GM12878 (cell line): ENCODE data around the gene ANAPC4. TPM values are rescaled to one million over a fixed set of nuclear protein-coding genes. Genes with fewer than 3 reads are reported as not detected.

ENCODE experiments used
- ATAC-seq: fragments of 200-7000 bp; cut with Tn5 transposase; 3 replicates; pipeline ENCODE4 v1.9.1; 2020; ENCODE audit warnings: mild to moderate bottlenecking, moderate library complexity
- BruUV-seq: library from RNA; stranded (reverse); fragments of 400-500 nt; replicated peaks from 2 replicates; lab custom pipeline; 2021; lab: Mats Ljungman, UMichigan
- CTCF ChIA-PET: fragments of 300-600 bp; sonication (Branson Sonifier 250); formaldehyde crosslinking; extraction: SDS; loops from one replicate; lab custom pipeline; 2021; ENCODE audit warnings: inconsistent platforms; lab: Yijun Ruan, JAX
- POLR2A ChIA-PET: fragments of 350-600 bp; formaldehyde crosslinking; extraction: SDS; loops from one replicate; lab custom pipeline; 2021; ENCODE audit warnings: inconsistent platforms; lab: Charles Lee
- RAD21 ChIA-PET: fragments of 300-600 bp; sonication (Branson Sonifier 250); formaldehyde crosslinking; loops from one replicate; lab custom pipeline; 2023; ENCODE audit warnings: antibody characterized with exemption; ENCODE audit not compliant: unreplicated experiment; lab: Charles Lee
- SMC1A ChIA-PET: fragments of 300-600 bp; sonication (Branson Sonifier 250); formaldehyde crosslinking; loops from one replicate; lab custom pipeline; 2023; ENCODE audit not compliant: unreplicated experiment, uncharacterized antibody; lab: Charles Lee
- DNase-seq: peaks from one replicate; pipeline ENCODE4 v3.0.0-alpha.2; 2011; ENCODE audit warnings: low read depth, low spot score
- FAIRE-seq: peaks from 3 replicates; lab custom pipeline; 2011; peaks lifted over from hg19 to GRCh38; lab: Jason Lieb, UNC
- H2AFZ ChIP-seq: 2 replicates; pipeline ENCODE4 v1.6.0; 2011; ENCODE audit warnings: low read depth, low read length, control low read depth; ENCODE audit not compliant: control insufficient read depth
- H3K27ac ChIP-seq: 2 replicates; pipeline ENCODE4 v1.5.1; 2011; ENCODE audit warnings: control low read depth; ENCODE audit not compliant: control insufficient read depth, insufficient read depth
- H3K27me3 ChIP-seq, 2 experiments: replicated peaks in 1 of 2; 2 replicates each; pipeline versions ENCODE4 v1.6.0 to v1.6.1; 2011; ENCODE audit warnings: low read length in 1 of 2; ENCODE audit not compliant: control insufficient read depth in 2 of 2, insufficient read depth in 2 of 2
- H3K36me3 ChIP-seq, 2 experiments: 2 replicates each; pipeline ENCODE4 v1.5.1; 2011; ENCODE audit warnings: low read length in 1 of 2; ENCODE audit not compliant: control insufficient read depth in 2 of 2, insufficient read depth in 2 of 2
- H3K4me1 ChIP-seq: 2 replicates; pipeline ENCODE4 v1.6.1; 2011; ENCODE audit warnings: mild to moderate bottlenecking, low read length, moderate library complexity, mixed read lengths; ENCODE audit not compliant: control insufficient read depth, insufficient read depth
- H3K4me2 ChIP-seq: 2 replicates; pipeline ENCODE4 v1.6.0; 2011; ENCODE audit warnings: control low read depth; ENCODE audit not compliant: control insufficient read depth, insufficient read depth
- H3K4me3 ChIP-seq: fragments of 200-600 bp; sonication (generic); 2 replicates; pipeline ENCODE4 v1.5.1; 2016
- H3K79me2 ChIP-seq: 2 replicates; pipeline ENCODE4 v1.6.0; 2011; ENCODE audit warnings: low read length; ENCODE audit not compliant: control insufficient read depth, insufficient read depth
- H3K9ac ChIP-seq: 2 replicates; pipeline ENCODE4 v1.8.0; 2011; ENCODE audit warnings: low read length, control low read depth, mixed read lengths; ENCODE audit not compliant: control insufficient read depth, insufficient read depth
- H3K9me3 ChIP-seq: replicated peaks from 3 replicates; pipeline ENCODE4 v1.5.1; 2011; ENCODE audit warnings: mild to moderate bottlenecking, low read length; ENCODE audit not compliant: control insufficient read depth, insufficient read depth
- H4K20me1 ChIP-seq: 2 replicates; pipeline ENCODE4 v1.6.0; 2011; ENCODE audit not compliant: control insufficient read depth, insufficient read depth
- ATF2 ChIP-seq: IDR thresholded peaks from 2 replicates; pipeline ENCODE4 v1.6.1; 2012; ENCODE audit warnings: low read length, inconsistent platforms
- CHD1 ChIP-seq: IDR thresholded peaks from 2 replicates; pipeline ENCODE4 v1.6.1; 2012; ENCODE audit warnings: low read depth, low read length, improper control_type of control experiment
- CHD4 ChIP-seq: fragments of 200-600 bp; sonication (generic); IDR thresholded peaks from 2 replicates; pipeline ENCODE4 v1.6.1; 2016; ENCODE audit warnings: mild to moderate bottlenecking
- CREB1 ChIP-seq: IDR thresholded peaks from 2 replicates; pipeline ENCODE4 v1.6.1; 2012; ENCODE audit warnings: low read depth, mild to moderate bottlenecking, inconsistent platforms
- ETV6 ChIP-seq, 2 experiments: fragments of 450-650 bp in 1 of 2; IDR thresholded peaks in 1 of 2; conservative IDR thresholded peaks in 1 of 2; 2 replicates each; pipeline ENCODE4 v1.6.1; 2014; ENCODE audit warnings: antibody characterized with exemption in 1 of 2, borderline replicate concordance in 1 of 2, low read depth in 1 of 2, mild to moderate bottlenecking in 1 of 2, moderate library complexity in 1 of 2
- FOXM1 ChIP-seq: IDR thresholded peaks from 2 replicates; pipeline ENCODE4 v1.6.1; 2012; ENCODE audit warnings: low read depth, mild to moderate bottlenecking, inconsistent platforms, low read length, moderate library complexity
- KLF5 ChIP-seq: fragments of 450-650 bp; IDR thresholded peaks from 2 replicates; pipeline ENCODE4 v1.6.1; 2014; ENCODE audit warnings: mild to moderate bottlenecking; ENCODE audit not compliant: partially characterized antibody
- MLLT1 ChIP-seq: fragments of 450-650 bp; IDR thresholded peaks from 2 replicates; pipeline ENCODE4 v1.6.1; 2016; ENCODE audit warnings: mild to moderate bottlenecking
- MTA3 ChIP-seq: IDR thresholded peaks from 2 replicates; pipeline ENCODE4 v1.6.1; 2012; ENCODE audit warnings: low read length, inconsistent platforms, borderline replicate concordance
- NR2C2 ChIP-seq: IDR thresholded peaks from 2 replicates; pipeline ENCODE4 v1.6.1; 2011; ENCODE audit warnings: borderline replicate concordance, low read depth; ENCODE audit not compliant: control insufficient read depth, insufficient read length
- RAD51 ChIP-seq: fragments of 450-650 bp; IDR thresholded peaks from 2 replicates; pipeline ENCODE4 v1.6.1; 2016; ENCODE audit warnings: moderate library complexity, mild to moderate bottlenecking, inconsistent platforms
- RBBP5 ChIP-seq: fragments of 200-600 bp; sonication (generic); conservative IDR thresholded peaks from 2 replicates; pipeline ENCODE4 v1.6.1; 2016
- SRF ChIP-seq, 2 experiments: IDR thresholded peaks; 2 replicates each; pipeline ENCODE4 v1.6.1; 2011; ENCODE audit warnings: low read depth in 2 of 2, low read length in 2 of 2, mild to moderate bottlenecking in 1 of 2, moderate library complexity in 1 of 2
- ZNF24 ChIP-seq: fragments of 450-650 bp; IDR thresholded peaks from 2 replicates; pipeline ENCODE4 v1.6.1; 2017; ENCODE audit warnings: antibody characterized with exemption, mild to moderate bottlenecking
- WGBS: methylation state at CpG from one replicate; pipeline ENCODE4 v1.1.6; 2016; ENCODE audit warnings: low lambda C conversion rate; ENCODE audit not compliant: insufficient replicate concordance, insufficient coverage; ENCODE audit errors: missing lambda C conversion rate; 5-methylcytosine and 5-hydroxymethylcytosine counted together
- in situ Hi-C: fragments of 300-500 bp; cut with MboI; formaldehyde crosslinking; loops from 9 replicates; pipeline ENCODE4 v1.14.3; 2018; ENCODE audit warnings: mixed read lengths
- intact Hi-C: fragments of 100-400 bp; cut with micrococcal nuclease; formaldehyde crosslinking; loops from one replicate; pipeline ENCODE4 v1.14.2; 2022; ENCODE audit not compliant: unreplicated experiment
- polyA plus RNA-seq, 11 experiments: library from polyadenylated mRNA; depleted of rRNA in 4 of 11; unstranded in 6 of 11; stranded (reverse) in 5 of 11; fragments of >200 nt; fragmentation: Nextera tagmentation in 4 of 11; fragmentation: Illumina TruSeq in 1 of 11; extraction: Ambion mirVana in 4 of 11; extraction: Trizol in 1 of 11; gene quantifications; 1 replicate in 1 of 11; 2 replicates in 10 of 11; pipeline versions ENCODE4 v1.2.1 to v1.2.3, GENCODE V29; 2011 to 2016; ENCODE audit warnings: inconsistent platforms in 2 of 11, missing spikeins in 2 of 11, low read depth in 1 of 11
- total RNA-seq, 4 experiments: library from RNA; depleted of rRNA in 3 of 4; stranded (reverse); fragments of >200 nt in 3 of 4; fragmentation: Illumina TruSeq in 1 of 4; extraction: Trizol in 1 of 4; gene quantifications; 2 replicates each; pipeline versions ENCODE4 v1.2.1 to v1.2.3, GENCODE V29; 2013 to 2021

The ANAPC4 gene
- total and polyA plus RNA-seq, 10 of the 15 experiments (the other 5 are each of a cell fraction or from before 2014, with no cell fraction given), result 16.3 to 50.2 (median 29.9) TPM

- Histone ChIP-seq H2AFZ (no peak overlapping the region), H4K20me1 (no peaks in the 10 kb centered on the region), H3K79me2 (no peaks in the 10 kb centered on the region), H3K27me3 (no peaks in the 10 kb centered on the region), H3K36me3 (peaks cover 0 to 35% of the 10 kb centered on the region in 2 experiments; a peak in 3 of 4 replicates), H3K27ac (no peak overlapping the region), H3K9ac (no peak overlapping the region), H3K4me2 (no peak overlapping the region), H3K4me1 (no peaks in the 10 kb centered on the region), H3K9me3 (no peaks in the 10 kb centered on the region), H3K4me3 (no peak overlapping the region)
- no peak for FAIRE-seq
- ChIA-PET RAD21 (no interaction called here), POLR2A (interaction anchor here (0.5 kb wide), 1 partner anchor 26 kb away, joined by 3 read pairs; no protein-coding TSS in a partner anchor), CTCF (interaction anchor here (1.2 kb wide), 1 partner anchor 20 kb away, joined by 3 read pairs; no protein-coding TSS in a partner anchor), SMC1A (no interaction called here)
- in situ Hi-C loops (no loop called here), intact Hi-C loops (no loop called here)
- ATAC-seq, result no peak
- no peak for TF ChIP-seq CHD4
- TF ChIP-seq ZNF24, result peak; percentile 84
- TF ChIP-seq CHD1, result no peak
- WGBS, result 99% methylated on average over 4 of the region's 4 CpGs
- no peak for DNase-seq
- no TSS peak for BruUV-seq
Measured at GRCh38 chr4:25410820-25411529, 33.9 kb downstream of the ANAPC4 start.

- Histone ChIP-seq H3K27me3 (no peaks in the 10 kb centered on the region), H3K27ac (no peak overlapping the region), H3K9ac (no peak overlapping the region), H3K4me1 (no peaks in the 10 kb centered on the region), H3K4me2 (no peak overlapping the region), H4K20me1 (no peaks in the 10 kb centered on the region), H3K4me3 (no peak overlapping the region), H2AFZ (no peak overlapping the region), H3K79me2 (no peaks in the 10 kb centered on the region), H3K36me3 (peaks cover 0 to 33% of the 10 kb centered on the region in 2 experiments; a peak in 3 of 4 replicates), H3K9me3 (no peaks in the 10 kb centered on the region)
- in situ Hi-C loops, result no loop called here
- no peak for ATAC-seq
- POLR2A ChIA-PET, result interaction anchor here (0.6 kb wide), 1 partner anchor 21 kb away, joined by 3 read pairs; no protein-coding TSS in a partner anchor
- SMC1A ChIA-PET, result interaction anchor here (0.6 kb wide), 1 partner anchor 90 kb away, joined by 3 read pairs; no protein-coding TSS in a partner anchor
- intact Hi-C loops, result no loop called here
- RAD21 ChIA-PET, result interaction anchor here (1.0 kb wide), 1 partner anchor 37 kb away, joined by 3 read pairs; no protein-coding TSS in a partner anchor
- 71% methylated on average over 3 of the region's 3 CpGs for WGBS
- CTCF ChIA-PET, result interaction anchor here (1.4 kb wide), 1 partner anchor 355 kb away, joined by 6 read pairs; no protein-coding TSS in a partner anchor
- no TSS peak for BruUV-seq
- FAIRE-seq, result no peak
- no peak for DNase-seq
- TF ChIP-seq NR2C2 (no peak), KLF5 (no peak), RAD51 (no peak), RBBP5 (no peak), CREB1 (no peak), MLLT1 (no peak), ATF2 (no peak), FOXM1 (no peak), ETV6 (conservative IDR thresholded peaks at IDR 0.05 in 1 of 2, IDR thresholded peaks at IDR 0.05 in 1 of 2; ENCODE audit: borderline replicate concordance in 1 of 2, low read depth in 1 of 2) (no peak), MTA3 (no peak), SRF (IDR thresholded peaks at IDR 0.05; ENCODE audit: low read depth in 2 of 2, low read length in 2 of 2) (no peak)
Measured at GRCh38 chr4:25413261-25413660, 36.2 kb downstream of the ANAPC4 start.
